ENCODE measurements around the gene AGFG1.

GRCh38 chr2:227473122-227473461 is 1.1 kb downstream of the AGFG1 start:
- TF ChIP-seq CTCF (IDR thresholded peaks at IDR 0.05) (no peak), EZH2 (IDR thresholded peaks at IDR 0.05; ENCODE audit: borderline replicate concordance, insufficient read depth, low read depth, low read length, poor library complexity, severe bottlenecking) (no peak)

Measured in B cell (primary cell).